Natural killer cell (primary cell): ENCODE measurements around the gene SEM1. TPM values are rescaled to one million over a fixed set of nuclear protein-coding genes. Genes with fewer than 3 reads are reported as not detected.

Source experiments
- ATAC-seq, 3 donors: fragments of 150-1000 bp in 2 of 3; fragments of 200-7000 bp in 1 of 3; cut with Tn5 transposase; 1 replicate in 1 of 3; 2 replicates in 2 of 3; pipeline ENCODE4 v1.10.0; 2021; ENCODE audit warnings: mild to moderate bottlenecking in 2 of 3, moderate library complexity in 2 of 3
- DNase-seq, 2 donors: peaks; one replicate each; pipeline versions ENCODE4 v3.0.0 to v3.0.0-alpha.2; 2013 to 2021; ENCODE audit warnings: mixed read lengths in 1 of 2
- H3K27ac ChIP-seq: one replicate; pipeline ENCODE4 v1.5.1; 2013; ENCODE audit warnings: mild to moderate bottlenecking, low read length
- H3K27me3 ChIP-seq: one replicate; pipeline ENCODE4 v1.6.1; 2013; ENCODE audit warnings: low read length; ENCODE audit not compliant: control insufficient read depth, insufficient read depth
- H3K36me3 ChIP-seq: one replicate; pipeline ENCODE4 v1.6.1; 2013; ENCODE audit warnings: low read length; ENCODE audit not compliant: control insufficient read depth, insufficient read depth
- H3K4me1 ChIP-seq: one replicate; pipeline ENCODE4 v1.6.1; 2013; ENCODE audit warnings: low read length; ENCODE audit not compliant: control insufficient read depth, insufficient read depth
- H3K4me3 ChIP-seq: one replicate; pipeline ENCODE4 v1.5.1; 2013; ENCODE audit warnings: low read length
- H3K9me3 ChIP-seq: one replicate; pipeline ENCODE4 v1.6.1; 2013; ENCODE audit warnings: low read length; ENCODE audit not compliant: control insufficient read depth, insufficient read depth
- H3K27ac Mint-ChIP-seq, 2 donors: one replicate each; pipeline ENCODE4 v1.8.0; 2022; ENCODE audit warnings: mild to moderate bottlenecking in 2 of 2, mixed read lengths in 2 of 2, moderate library complexity in 1 of 2
- H3K27me3 Mint-ChIP-seq, 2 donors: one replicate each; pipeline ENCODE4 v1.8.0; 2022; ENCODE audit warnings: low read depth in 2 of 2, mixed read lengths in 2 of 2
- H3K36me3 Mint-ChIP-seq: one replicate; pipeline ENCODE4 v1.8.0; 2022; ENCODE audit warnings: mixed read lengths
- H3K4me1 Mint-ChIP-seq, 2 donors: one replicate each; pipeline ENCODE4 v1.8.0; 2022; ENCODE audit warnings: mixed read lengths in 2 of 2
- H3K4me3 Mint-ChIP-seq: one replicate; pipeline ENCODE4 v1.8.0; 2022; ENCODE audit warnings: mild to moderate bottlenecking, moderate library complexity, mixed read lengths
- H3K9me3 Mint-ChIP-seq, 2 donors: one replicate each; pipeline ENCODE4 v1.8.0; 2022; ENCODE audit warnings: mixed read lengths in 2 of 2
- WGBS: methylation state at CpG from one replicate; pipeline ENCODE4 v1.1.7; 2013; ENCODE audit warnings: missing lambda C conversion rate; ENCODE audit not compliant: insufficient coverage; 5-methylcytosine and 5-hydroxymethylcytosine counted together
- intact Hi-C: fragments of 100-400 bp; cut with micrococcal nuclease; formaldehyde crosslinking; loops from one replicate; pipeline ENCODE4 v1.14.2; 2022
- total RNA-seq, 4 donors: library from RNA; stranded (reverse); fragments of 120-200 nt in 1 of 4; gene quantifications; one replicate each; pipeline versions ENCODE4 v1.2.3 to v1.2.4, GENCODE V29; 2013 to 2022
- TF ChIP-seq, protein P1 (sequence below): fragments of 200-600 bp; IDR thresholded peaks from one replicate; pipeline ENCODE4 v1.8.0; 2022; ENCODE audit warnings: antibody characterized with exemption

SEM1 gene
- total RNA-seq, 3 donors from 2014 or later (not counting 1 experiment from before 2014, with no cell fraction given): 17.0 to 22.7 (median 17.4) TPM

DNA sequence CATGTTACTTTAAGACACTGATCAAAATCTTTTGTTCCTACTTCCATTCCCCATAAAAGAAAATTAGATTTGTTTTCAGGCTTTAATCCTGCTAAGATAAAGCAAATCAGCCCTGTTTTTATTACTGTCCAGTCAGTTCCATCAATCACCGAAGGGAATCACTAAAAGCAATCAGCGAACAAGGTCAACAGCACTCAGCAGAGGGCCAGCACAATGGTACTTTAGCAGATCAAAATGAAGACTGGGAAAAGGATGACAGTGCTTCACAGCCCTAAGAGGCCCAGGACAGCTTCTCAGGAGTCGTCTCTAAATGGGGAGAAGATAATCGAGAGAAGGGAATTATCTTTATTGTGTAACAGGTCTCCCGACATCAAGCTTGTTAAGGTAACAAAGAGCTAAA is 32.7 kb downstream of the SEM1 start:
- intact Hi-C loops: no loop called here
- Histone ChIP-seq H3K4me3 (no peak overlapping the region), H3K4me1 (no peaks in the 10 kb centered on the region), H3K36me3 (peaks cover 10% of the 10 kb centered on the region), H3K9me3 (no peaks in the 10 kb centered on the region), H3K27ac (no peak overlapping the region), H3K27me3 (no peaks in the 10 kb centered on the region)
- no peak for ATAC-seq
- Mint-ChIP-seq H3K4me3 (no peak overlapping the region), H3K9me3 (peaks cover 0 to 3% of the 10 kb centered on the region in 2 donors), H3K4me1 (peaks cover 0 to 23% of the 10 kb centered on the region in 2 donors), H3K27me3 (no peaks in the 10 kb centered on the region), H3K36me3 (no peaks in the 10 kb centered on the region), H3K27ac (no peak overlapping the region)
- WGBS: 98% methylated on average over 5 of the region's 5 CpGs
- no peak for DNase-seq
- TF ChIP-seq, protein P1, sequence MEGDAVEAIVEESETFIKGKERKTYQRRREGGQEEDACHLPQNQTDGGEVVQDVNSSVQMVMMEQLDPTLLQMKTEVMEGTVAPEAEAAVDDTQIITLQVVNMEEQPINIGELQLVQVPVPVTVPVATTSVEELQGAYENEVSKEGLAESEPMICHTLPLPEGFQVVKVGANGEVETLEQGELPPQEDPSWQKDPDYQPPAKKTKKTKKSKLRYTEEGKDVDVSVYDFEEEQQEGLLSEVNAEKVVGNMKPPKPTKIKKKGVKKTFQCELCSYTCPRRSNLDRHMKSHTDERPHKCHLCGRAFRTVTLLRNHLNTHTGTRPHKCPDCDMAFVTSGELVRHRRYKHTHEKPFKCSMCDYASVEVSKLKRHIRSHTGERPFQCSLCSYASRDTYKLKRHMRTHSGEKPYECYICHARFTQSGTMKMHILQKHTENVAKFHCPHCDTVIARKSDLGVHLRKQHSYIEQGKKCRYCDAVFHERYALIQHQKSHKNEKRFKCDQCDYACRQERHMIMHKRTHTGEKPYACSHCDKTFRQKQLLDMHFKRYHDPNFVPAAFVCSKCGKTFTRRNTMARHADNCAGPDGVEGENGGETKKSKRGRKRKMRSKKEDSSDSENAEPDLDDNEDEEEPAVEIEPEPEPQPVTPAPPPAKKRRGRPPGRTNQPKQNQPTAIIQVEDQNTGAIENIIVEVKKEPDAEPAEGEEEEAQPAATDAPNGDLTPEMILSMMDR: no peak

DNA sequence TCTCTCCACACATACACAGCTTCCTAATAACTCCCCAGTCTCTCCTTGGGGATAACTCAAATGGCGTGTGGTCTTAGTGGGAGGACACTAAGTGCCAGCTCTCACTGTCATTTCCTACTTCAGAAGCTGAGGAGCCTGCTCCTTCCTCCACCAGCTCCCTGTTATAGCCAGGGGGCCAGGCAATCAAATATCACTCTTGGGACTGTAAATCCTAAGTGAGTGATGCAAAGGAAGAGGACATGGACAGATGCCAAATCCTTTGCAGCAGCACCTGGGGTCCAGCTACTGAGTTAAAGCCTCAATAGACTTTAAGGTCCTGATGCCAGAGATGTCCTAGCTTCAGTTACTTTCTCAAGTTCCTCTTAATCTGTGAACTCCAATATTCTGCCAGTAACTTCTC is 34.1 kb downstream of the SEM1 start:
- Histone ChIP-seq H3K27ac (no peak overlapping the region), H3K4me1 (no peaks in the 10 kb centered on the region), H3K9me3 (no peaks in the 10 kb centered on the region), H3K27me3 (no peaks in the 10 kb centered on the region), H3K4me3 (no peak overlapping the region), H3K36me3 (peaks cover 13% of the 10 kb centered on the region)
- DNase-seq (no peak), ATAC-seq (no peak)
- intact Hi-C loops: no loop called here
- Mint-ChIP-seq H3K27ac (no peak overlapping the region), H3K4me1 (peaks cover 0 to 21% of the 10 kb centered on the region in 2 donors), H3K27me3 (no peaks in the 10 kb centered on the region), H3K9me3 (no peaks in the 10 kb centered on the region), H3K36me3 (no peaks in the 10 kb centered on the region), H3K4me3 (no peak overlapping the region)
- TF ChIP-seq, protein P1: no peak
- WGBS: 100% methylated on average over 1 of the region's 1 CpG

DNA sequence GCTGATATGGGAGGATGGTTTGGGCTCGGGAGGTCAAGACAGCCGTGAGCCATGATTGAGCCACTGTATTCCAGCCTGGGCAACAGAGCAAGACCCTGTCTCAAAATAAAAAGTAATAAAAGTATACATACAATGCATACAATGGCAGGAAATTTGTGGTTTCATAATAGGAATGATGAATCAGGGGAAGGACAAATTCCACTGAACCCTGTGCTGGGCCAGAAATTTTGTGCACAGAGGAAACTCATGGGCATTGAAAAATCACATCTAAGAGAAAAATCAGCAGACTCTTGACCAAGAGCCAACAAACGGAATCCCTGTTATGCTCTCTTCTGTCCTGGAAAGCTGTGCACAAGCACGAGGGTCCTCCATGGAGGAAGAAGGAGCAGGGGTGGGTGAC is 35.1 kb downstream of the SEM1 start:
- 100% methylated on average over 4 of the region's 4 CpGs for WGBS
- H3K4me1 ChIP-seq: no peaks in the 10 kb centered on the region
- no peaks in the 10 kb centered on the region for H3K9me3 Mint-ChIP-seq
- H3K36me3 ChIP-seq: peaks cover 15% of the 10 kb centered on the region
- DNase-seq (no peak), ATAC-seq (no peak)
- H3K27ac ChIP-seq: no peak overlapping the region
- intact Hi-C loops: no loop called here
- H3K36me3 Mint-ChIP-seq: no peaks in the 10 kb centered on the region
- H3K4me3 ChIP-seq: no peak overlapping the region
- no peak overlapping the region for H3K27ac Mint-ChIP-seq
- no peak overlapping the region for H3K4me3 Mint-ChIP-seq
- no peaks in the 10 kb centered on the region for H3K27me3 Mint-ChIP-seq
- TF ChIP-seq, protein P1: no peak
- peaks cover 0 to 15% of the 10 kb centered on the region in 2 donors for H3K4me1 Mint-ChIP-seq
- H3K9me3 ChIP-seq: no peaks in the 10 kb centered on the region
- no peaks in the 10 kb centered on the region for H3K27me3 ChIP-seq

DNA sequence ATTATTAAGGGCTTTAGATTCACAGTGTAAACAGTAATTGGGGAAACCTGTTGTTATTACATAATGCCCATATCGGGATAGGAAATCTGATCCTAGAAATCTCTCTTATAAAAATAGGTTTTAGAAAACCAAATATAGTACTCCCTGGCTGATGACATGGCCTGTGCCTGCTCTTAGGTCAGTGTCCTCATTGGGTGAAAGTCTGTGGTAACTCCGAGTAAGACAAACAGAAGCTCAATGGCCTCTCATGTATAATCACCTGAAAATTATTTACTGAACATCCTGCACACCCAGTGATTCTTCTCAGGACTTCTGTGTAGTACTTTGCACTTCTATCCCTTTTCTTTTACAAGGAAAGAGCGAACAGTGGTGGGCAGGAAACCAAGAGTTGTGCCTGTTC is 37.8 kb downstream of the SEM1 start:
- WGBS: 95% methylated on average over 3 of the region's 3 CpGs
- Mint-ChIP-seq H3K27me3 (no peaks in the 10 kb centered on the region), H3K4me3 (no peak overlapping the region), H3K27ac (no peak overlapping the region), H3K9me3 (no peaks in the 10 kb centered on the region), H3K4me1 (peaks cover 0 to 8% of the 10 kb centered on the region in 2 donors), H3K36me3 (no peaks in the 10 kb centered on the region)
- H3K27ac ChIP-seq: no peak overlapping the region
- H3K36me3 ChIP-seq: peaks cover 15% of the 10 kb centered on the region
- H3K9me3 ChIP-seq: no peaks in the 10 kb centered on the region
- TF ChIP-seq, protein P1: no peak
- no peak overlapping the region for H3K4me3 ChIP-seq
- DNase-seq (no peak), ATAC-seq (no peak)
- H3K4me1 ChIP-seq: no peaks in the 10 kb centered on the region
- no peaks in the 10 kb centered on the region for H3K27me3 ChIP-seq
- intact Hi-C loops: no loop called here
